ENCODE measurements around the gene EXOC2.

DNA sequence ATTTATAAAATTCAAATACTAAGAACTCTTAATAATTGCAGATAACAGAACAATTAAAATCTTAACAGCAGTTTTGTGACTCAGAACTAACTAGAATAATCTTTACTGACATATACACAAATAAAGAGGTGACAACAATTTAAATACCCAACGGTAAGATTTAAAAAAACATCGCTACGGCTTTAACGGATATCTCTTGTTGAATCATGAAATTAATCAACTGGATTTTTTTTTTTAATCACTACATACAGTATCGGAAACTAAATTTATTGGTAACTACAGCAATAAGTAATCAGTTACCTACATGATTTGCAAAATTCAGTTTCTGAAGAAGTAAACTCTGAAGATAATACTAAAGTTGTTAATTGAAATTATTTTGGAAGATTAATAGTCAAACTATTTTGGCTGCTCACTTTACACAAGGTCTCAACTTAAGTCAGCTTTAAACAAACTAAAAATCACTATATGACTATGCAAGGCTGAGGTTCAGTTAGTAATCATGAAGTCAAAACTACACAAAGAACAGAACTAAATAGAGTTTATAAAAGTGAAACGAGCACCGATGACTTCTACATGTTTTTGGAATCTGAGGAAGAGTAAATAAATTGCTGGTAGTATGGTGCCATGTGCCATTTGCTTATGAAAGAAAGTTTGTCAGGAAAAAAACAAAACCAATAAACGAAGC, 164.8 kb downstream of the EXOC2 start:
- TF ChIP-seq, protein P1, sequence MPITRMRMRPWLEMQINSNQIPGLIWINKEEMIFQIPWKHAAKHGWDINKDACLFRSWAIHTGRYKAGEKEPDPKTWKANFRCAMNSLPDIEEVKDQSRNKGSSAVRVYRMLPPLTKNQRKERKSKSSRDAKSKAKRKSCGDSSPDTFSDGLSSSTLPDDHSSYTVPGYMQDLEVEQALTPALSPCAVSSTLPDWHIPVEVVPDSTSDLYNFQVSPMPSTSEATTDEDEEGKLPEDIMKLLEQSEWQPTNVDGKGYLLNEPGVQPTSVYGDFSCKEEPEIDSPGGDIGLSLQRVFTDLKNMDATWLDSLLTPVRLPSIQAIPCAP (CRISPR knock-in tag; IDR thresholded peaks at IDR 0.05), result no peak
- TF ChIP-seq SP1 (CRISPR knock-in tag; conservative IDR thresholded peaks at IDR 0.05), result no peak
- TF ChIP-seq GRHL2 (CRISPR knock-in tag; IDR thresholded peaks at IDR 0.05; ENCODE audit: insufficient replicate concordance, severe bottlenecking), result no peak
- TF ChIP-seq, protein P2, sequence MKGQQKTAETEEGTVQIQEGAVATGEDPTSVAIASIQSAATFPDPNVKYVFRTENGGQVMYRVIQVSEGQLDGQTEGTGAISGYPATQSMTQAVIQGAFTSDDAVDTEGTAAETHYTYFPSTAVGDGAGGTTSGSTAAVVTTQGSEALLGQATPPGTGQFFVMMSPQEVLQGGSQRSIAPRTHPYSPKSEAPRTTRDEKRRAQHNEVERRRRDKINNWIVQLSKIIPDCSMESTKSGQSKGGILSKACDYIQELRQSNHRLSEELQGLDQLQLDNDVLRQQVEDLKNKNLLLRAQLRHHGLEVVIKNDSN (CRISPR knock-in tag; IDR thresholded peaks at IDR 0.05), result no peak
- no peak for TF ChIP-seq SMAD4 (CRISPR knock-in tag; IDR thresholded peaks at IDR 0.05)
- TF ChIP-seq ESRRA (CRISPR knock-in tag; IDR thresholded peaks at IDR 0.05; ENCODE audit: borderline replicate concordance), result no peak
- TF ChIP-seq, protein P3, sequence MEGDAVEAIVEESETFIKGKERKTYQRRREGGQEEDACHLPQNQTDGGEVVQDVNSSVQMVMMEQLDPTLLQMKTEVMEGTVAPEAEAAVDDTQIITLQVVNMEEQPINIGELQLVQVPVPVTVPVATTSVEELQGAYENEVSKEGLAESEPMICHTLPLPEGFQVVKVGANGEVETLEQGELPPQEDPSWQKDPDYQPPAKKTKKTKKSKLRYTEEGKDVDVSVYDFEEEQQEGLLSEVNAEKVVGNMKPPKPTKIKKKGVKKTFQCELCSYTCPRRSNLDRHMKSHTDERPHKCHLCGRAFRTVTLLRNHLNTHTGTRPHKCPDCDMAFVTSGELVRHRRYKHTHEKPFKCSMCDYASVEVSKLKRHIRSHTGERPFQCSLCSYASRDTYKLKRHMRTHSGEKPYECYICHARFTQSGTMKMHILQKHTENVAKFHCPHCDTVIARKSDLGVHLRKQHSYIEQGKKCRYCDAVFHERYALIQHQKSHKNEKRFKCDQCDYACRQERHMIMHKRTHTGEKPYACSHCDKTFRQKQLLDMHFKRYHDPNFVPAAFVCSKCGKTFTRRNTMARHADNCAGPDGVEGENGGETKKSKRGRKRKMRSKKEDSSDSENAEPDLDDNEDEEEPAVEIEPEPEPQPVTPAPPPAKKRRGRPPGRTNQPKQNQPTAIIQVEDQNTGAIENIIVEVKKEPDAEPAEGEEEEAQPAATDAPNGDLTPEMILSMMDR (IDR thresholded peaks at IDR 0.05), result no peak

All from WTC11 (cell line).